GM12874 (cell line): ENCODE results near the gene RABL3.

ENCODE experiments used
- CTCF ChIP-seq: IDR thresholded peaks from 2 replicates; pipeline ENCODE4 v1.5.1; 2011; ENCODE audit warnings: low read depth, mild to moderate bottlenecking, control low read depth, low read length, moderate library complexity; ENCODE audit not compliant: insufficient read depth

Gene RABL3

GRCh38 chr3:120710369-120710768 lies 31.9 kb downstream of the RABL3 start:
- no peak for TF ChIP-seq CTCF

DNA sequence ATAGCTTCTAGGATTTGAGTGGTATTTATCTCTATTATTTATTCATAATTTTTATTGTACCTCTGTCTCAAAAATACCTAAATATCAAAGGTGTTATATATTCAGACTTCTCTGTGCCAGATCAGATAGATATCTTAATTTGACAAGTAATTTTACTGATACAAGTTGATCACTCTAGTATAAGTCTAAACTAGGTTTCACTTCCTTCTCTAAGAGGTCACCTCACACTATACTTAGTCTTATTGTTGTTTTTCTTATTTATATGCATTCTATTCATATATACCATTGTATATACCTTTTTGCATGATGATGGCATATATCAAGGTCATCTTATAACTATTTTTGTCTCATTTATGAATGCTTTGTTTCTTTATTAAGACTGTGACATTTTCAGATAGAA lies 33.9 kb downstream of the RABL3 start:
- no peak for TF ChIP-seq CTCF

DNA sequence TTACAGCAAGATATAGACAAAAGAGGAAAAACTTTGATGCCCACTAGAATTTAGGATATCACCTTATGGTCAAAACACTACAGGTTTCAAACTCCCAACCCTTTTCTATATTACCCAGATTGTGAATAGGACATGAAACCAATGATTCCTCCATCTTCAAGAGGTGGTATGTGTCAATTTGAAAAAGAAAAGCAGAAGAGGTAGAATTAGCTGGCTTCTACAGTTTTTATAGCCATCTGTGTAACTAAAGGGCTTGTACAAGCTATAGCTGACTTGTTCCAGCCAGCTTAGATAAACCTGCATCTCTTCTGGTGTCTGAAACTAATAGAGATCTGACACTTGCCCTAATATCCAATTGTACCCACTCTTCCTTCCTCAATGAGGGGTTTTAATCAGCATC lies 35.4 kb downstream of the RABL3 start:
- no peak for TF ChIP-seq CTCF

DNA sequence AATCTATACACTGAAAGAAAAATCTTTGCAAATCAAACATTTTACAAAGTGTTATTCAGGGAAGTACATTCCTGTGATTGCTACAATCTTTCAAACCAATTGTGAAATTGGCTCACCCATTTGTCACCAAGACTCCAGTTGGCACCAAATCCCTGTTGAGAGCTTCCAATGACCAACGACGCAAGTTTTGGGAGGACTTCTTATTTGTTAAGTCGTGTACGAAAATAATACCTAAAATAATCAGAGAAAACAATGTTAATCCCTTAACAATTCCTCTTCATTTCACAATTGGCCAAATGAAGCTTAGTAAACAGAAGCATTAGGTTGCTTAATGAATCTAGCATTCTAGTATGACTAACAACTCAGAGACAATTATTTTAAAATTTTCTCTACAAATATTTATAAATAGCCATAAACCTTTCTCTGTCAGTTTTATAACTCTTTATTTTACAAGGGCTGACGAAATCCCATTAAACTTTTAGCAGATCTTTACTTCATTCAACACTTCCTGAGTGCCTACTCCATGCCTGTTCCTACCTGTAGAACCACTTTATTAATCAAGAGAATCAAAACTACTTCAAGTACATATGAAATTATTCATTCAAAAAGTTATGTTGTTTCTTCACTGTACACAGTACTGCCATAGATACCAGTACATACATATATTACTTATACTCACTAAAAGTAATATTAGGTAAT lies 36.3 kb downstream of the RABL3 start:
- no peak for TF ChIP-seq CTCF

- TF ChIP-seq CTCF = no peak
Observed at GRCh38 chr3:120699333-120699732, 43.0 kb downstream of the RABL3 start.

- no peak for TF ChIP-seq CTCF
Observed at GRCh38 chr3:120693439-120694171, 48.7 kb downstream of the RABL3 start.

DNA sequence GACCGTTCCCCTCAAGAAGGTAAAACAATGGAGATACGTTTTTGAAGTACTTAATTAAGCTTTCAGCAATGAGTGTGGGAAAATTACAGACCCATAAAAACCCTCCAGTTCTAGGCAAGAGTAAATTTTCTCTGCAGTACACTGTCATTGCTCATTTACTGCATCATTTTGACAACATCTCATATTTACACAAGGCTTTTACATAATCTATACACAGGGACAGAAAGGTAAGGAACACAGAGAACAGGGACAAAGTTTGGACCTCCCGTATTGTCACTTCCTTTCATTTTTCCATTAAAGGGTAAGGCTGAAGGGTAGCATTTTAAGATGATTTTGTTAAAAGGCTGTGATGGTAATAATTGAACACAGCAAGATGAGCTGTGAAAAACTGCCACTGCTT lies 52.9 kb downstream of the RABL3 start:
- no peak for TF ChIP-seq CTCF
